ENCODE results near the gene TMPRSS3. TPM values are rescaled to one million over a fixed set of nuclear protein-coding genes. Genes with fewer than 3 reads are reported as not detected.

The TMPRSS3 gene
- total RNA-seq, 1 donor from 2014 or later: not detected

GRCh38 chr21:42413093-42413492 lies 17.2 kb upstream of the TMPRSS3 start:
- H3K9me3 ChIP-seq (ENCODE audit: low read depth): no peaks in the 10 kb centered on the region
- peak overlapping the region; percentile 9 for H3K27ac Mint-ChIP-seq
- no peaks in the 10 kb centered on the region for H3K36me3 Mint-ChIP-seq

GRCh38 chr21:42412636-42412933 lies 16.7 kb upstream of the TMPRSS3 start:
- Histone ChIP-seq H3K9me3 (ENCODE audit: low read depth) (no peaks in the 10 kb centered on the region), H3K36me3 (no peaks in the 10 kb centered on the region), H3F3A (ENCODE audit: low read depth) (peaks cover 4% of the 10 kb centered on the region), H4K20me1 (ENCODE audit: low read depth) (no peaks in the 10 kb centered on the region), H3K4me3 (no peak overlapping the region), H3K27me3 (no peaks in the 10 kb centered on the region), H3K79me2 (ENCODE audit: low read depth) (no peaks in the 10 kb centered on the region), H3K9ac (no peak overlapping the region), H3K4me2 (no peak overlapping the region), H3K4me1 (no peaks in the 10 kb centered on the region), H2AFZ (replicated peaks) (no peak overlapping the region), H3K27ac (no peak overlapping the region)
- no peak for DNase-seq (ENCODE audit: low spot score)
- H3K36me3 Mint-ChIP-seq: no peaks in the 10 kb centered on the region
- H3K9me3 Mint-ChIP-seq: no peaks in the 10 kb centered on the region
- peaks cover 4% of the 10 kb centered on the region for H3K27me3 Mint-ChIP-seq (ENCODE audit: insufficient read depth, low read depth)
- H3K4me1 Mint-ChIP-seq: peaks cover 21% of the 10 kb centered on the region
- TF ChIP-seq EZH2phosphoT487 (IDR thresholded peaks at IDR 0.05): no peak
- TF ChIP-seq EZH2 (IDR thresholded peaks at IDR 0.05): no peak
- no peak for TF ChIP-seq CTCF (IDR thresholded peaks at IDR 0.05)
- H3K4me3 Mint-ChIP-seq: no peak overlapping the region
- no peak overlapping the region for H3K27ac Mint-ChIP-seq

More at GRCh38 chr21:42413093-42413492, 17.2 kb upstream of the TMPRSS3 start:
- TF ChIP-seq CTCF (IDR thresholded peaks at IDR 0.05): no peak
- no peak for TF ChIP-seq EZH2phosphoT487 (IDR thresholded peaks at IDR 0.05)
- TF ChIP-seq EZH2 (IDR thresholded peaks at IDR 0.05): no peak
- H3K27me3 ChIP-seq: no peaks in the 10 kb centered on the region
- peaks cover 4% of the 10 kb centered on the region for H3K27me3 Mint-ChIP-seq (ENCODE audit: insufficient read depth, low read depth)
- peaks cover 4% of the 10 kb centered on the region for H3F3A ChIP-seq (ENCODE audit: low read depth)
- H3K27ac ChIP-seq: no peak overlapping the region
- no peak overlapping the region for H3K4me3 ChIP-seq
- no peaks in the 10 kb centered on the region for H3K4me1 ChIP-seq
- H3K4me3 Mint-ChIP-seq: no peak overlapping the region
- peaks cover 21% of the 10 kb centered on the region for H3K4me1 Mint-ChIP-seq
- H3K4me2 ChIP-seq: no peak overlapping the region
- no peak for DNase-seq (ENCODE audit: low spot score)
- H3K9me3 Mint-ChIP-seq: no peaks in the 10 kb centered on the region
- no peak overlapping the region for H2AFZ ChIP-seq (replicated peaks)
- no peaks in the 10 kb centered on the region for H3K79me2 ChIP-seq (ENCODE audit: low read depth)
- H3K36me3 ChIP-seq: no peaks in the 10 kb centered on the region
- H4K20me1 ChIP-seq (ENCODE audit: low read depth): no peaks in the 10 kb centered on the region
- no peak overlapping the region for H3K9ac ChIP-seq

GRCh38 chr21:42411891-42412635 lies 16.2 kb upstream of the TMPRSS3 start:
- H3K9me3 Mint-ChIP-seq: no peaks in the 10 kb centered on the region
- H3K27ac Mint-ChIP-seq: no peak overlapping the region
- Histone ChIP-seq H3K27ac (no peak overlapping the region), H3K36me3 (no peaks in the 10 kb centered on the region), H3K9ac (no peak overlapping the region), H3K27me3 (no peaks in the 10 kb centered on the region), H4K20me1 (ENCODE audit: low read depth) (no peaks in the 10 kb centered on the region), H3F3A (ENCODE audit: low read depth) (peaks cover 4% of the 10 kb centered on the region), H3K79me2 (ENCODE audit: low read depth) (no peaks in the 10 kb centered on the region), H3K4me2 (no peak overlapping the region), H3K4me3 (no peak overlapping the region), H3K9me3 (ENCODE audit: low read depth) (no peaks in the 10 kb centered on the region), H2AFZ (replicated peaks) (no peak overlapping the region), H3K4me1 (no peaks in the 10 kb centered on the region)
- peaks cover 4% of the 10 kb centered on the region for H3K27me3 Mint-ChIP-seq (ENCODE audit: insufficient read depth, low read depth)
- H3K4me1 Mint-ChIP-seq: peaks cover 21% of the 10 kb centered on the region
- no peak for DNase-seq (ENCODE audit: low spot score)
- no peaks in the 10 kb centered on the region for H3K36me3 Mint-ChIP-seq
- H3K4me3 Mint-ChIP-seq: no peak overlapping the region
- TF ChIP-seq CTCF (IDR thresholded peaks at IDR 0.05): no peak
- TF ChIP-seq EZH2phosphoT487 (IDR thresholded peaks at IDR 0.05): no peak
- TF ChIP-seq EZH2 (IDR thresholded peaks at IDR 0.05): no peak

Measured in neural progenitor cell (in vitro differentiated cells).